NB4 (cell line): ENCODE data around the gene HLCS.

ENCODE experiments used
- MYC ChIP-seq: IDR thresholded peaks from 2 replicates; pipeline ENCODE4 v1.6.1; 2011; ENCODE audit warnings: low read depth, low read length
- POLR2A ChIP-seq: IDR thresholded peaks from 2 replicates; pipeline ENCODE4 v1.6.1; 2011; ENCODE audit warnings: mild to moderate bottlenecking; ENCODE audit not compliant: insufficient read length; ENCODE audit errors: extremely low read depth
- TF ChIP-seq, protein P1 (sequence below): IDR thresholded peaks from one replicate; pipeline ENCODE4 v1.5.1; 2012; ENCODE audit warnings: low read depth, low read length
- TF ChIP-seq, protein P2 (sequence below): IDR thresholded peaks from 2 replicates; pipeline ENCODE4 v1.6.1; 2011; ENCODE audit warnings: low read depth, low read length

DNA sequence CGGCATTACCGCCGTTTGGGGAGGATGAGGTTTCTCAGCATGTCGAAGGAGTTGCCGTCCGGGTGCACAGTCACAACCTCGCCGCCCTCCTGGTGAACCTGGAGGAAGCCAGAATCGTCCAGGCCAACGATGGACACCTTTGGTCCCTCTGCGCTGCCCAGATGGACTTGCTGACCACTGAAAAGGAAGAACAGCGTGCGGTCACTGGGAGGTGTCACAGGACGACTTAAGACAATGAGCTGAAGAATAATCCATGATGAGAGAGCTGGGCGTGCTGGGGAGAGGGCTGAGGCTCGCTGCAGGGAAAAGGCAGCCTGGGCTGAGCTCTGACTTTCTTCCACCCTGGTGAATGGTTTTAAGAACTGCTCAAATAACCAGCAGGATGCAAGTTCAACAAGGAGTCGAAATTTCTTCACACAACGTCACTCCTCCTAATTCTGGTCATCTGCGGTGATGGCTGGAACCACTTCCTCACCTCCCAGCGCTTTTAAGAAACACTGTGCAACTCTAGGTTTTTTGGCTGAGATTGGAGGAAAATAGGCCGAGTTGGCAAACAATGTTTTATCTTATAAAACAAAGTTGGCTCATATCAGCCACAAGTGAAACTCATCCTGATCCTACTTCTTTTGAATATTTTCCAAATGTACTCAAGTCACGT lies 212.1 kb downstream of the HLCS start:
- TF ChIP-seq, protein P1, sequence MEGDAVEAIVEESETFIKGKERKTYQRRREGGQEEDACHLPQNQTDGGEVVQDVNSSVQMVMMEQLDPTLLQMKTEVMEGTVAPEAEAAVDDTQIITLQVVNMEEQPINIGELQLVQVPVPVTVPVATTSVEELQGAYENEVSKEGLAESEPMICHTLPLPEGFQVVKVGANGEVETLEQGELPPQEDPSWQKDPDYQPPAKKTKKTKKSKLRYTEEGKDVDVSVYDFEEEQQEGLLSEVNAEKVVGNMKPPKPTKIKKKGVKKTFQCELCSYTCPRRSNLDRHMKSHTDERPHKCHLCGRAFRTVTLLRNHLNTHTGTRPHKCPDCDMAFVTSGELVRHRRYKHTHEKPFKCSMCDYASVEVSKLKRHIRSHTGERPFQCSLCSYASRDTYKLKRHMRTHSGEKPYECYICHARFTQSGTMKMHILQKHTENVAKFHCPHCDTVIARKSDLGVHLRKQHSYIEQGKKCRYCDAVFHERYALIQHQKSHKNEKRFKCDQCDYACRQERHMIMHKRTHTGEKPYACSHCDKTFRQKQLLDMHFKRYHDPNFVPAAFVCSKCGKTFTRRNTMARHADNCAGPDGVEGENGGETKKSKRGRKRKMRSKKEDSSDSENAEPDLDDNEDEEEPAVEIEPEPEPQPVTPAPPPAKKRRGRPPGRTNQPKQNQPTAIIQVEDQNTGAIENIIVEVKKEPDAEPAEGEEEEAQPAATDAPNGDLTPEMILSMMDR: no peak
- TF ChIP-seq POLR2A (no peak), MYC (no peak)
- TF ChIP-seq, protein P2, sequence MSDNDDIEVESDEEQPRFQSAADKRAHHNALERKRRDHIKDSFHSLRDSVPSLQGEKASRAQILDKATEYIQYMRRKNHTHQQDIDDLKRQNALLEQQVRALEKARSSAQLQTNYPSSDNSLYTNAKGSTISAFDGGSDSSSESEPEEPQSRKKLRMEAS: no peak
